Measurements from ENCODE around the gene SULT1A4.
"Not testable (repeated sequence)": the region's sequence is repeated elsewhere in the genome, so short reads cannot be mapped to it uniquely, and the experiment has no call there.

SULT1A4 gene

DNA sequence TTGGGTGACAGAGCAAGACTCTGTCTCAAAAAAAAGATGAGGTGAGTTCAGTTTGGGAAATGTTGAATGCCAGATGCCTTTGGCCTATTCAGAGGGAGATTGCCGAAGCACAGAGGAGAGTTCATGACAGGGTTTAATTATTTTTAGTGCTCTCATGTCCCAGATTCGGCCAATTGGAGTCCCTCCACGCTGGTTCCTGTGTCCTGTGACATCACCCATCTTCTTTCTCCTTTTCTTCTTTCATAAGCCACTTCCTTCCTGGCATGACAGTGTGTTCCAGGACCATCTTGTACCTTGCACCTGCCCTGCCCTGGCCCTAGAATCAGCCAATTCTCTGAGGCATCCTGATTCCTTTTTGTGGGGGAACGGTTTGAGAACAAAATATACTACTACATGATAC, 12.4 kb downstream of the SULT1A4 start:
- H3K9ac ChIP-seq (ENCODE audit: low read length); H3K4me3 ChIP-seq (ENCODE audit: low read length); H3K9me3 ChIP-seq (ENCODE audit: control insufficient read depth, low read length); H3K4me1 ChIP-seq (ENCODE audit: control insufficient read depth, insufficient read depth, low read length); H3K36me3 ChIP-seq (ENCODE audit: control insufficient read depth, insufficient read depth, low read length); H3K27me3 ChIP-seq (ENCODE audit: control insufficient read depth, insufficient read depth, low read length): not testable (repeated sequence)

DNA sequence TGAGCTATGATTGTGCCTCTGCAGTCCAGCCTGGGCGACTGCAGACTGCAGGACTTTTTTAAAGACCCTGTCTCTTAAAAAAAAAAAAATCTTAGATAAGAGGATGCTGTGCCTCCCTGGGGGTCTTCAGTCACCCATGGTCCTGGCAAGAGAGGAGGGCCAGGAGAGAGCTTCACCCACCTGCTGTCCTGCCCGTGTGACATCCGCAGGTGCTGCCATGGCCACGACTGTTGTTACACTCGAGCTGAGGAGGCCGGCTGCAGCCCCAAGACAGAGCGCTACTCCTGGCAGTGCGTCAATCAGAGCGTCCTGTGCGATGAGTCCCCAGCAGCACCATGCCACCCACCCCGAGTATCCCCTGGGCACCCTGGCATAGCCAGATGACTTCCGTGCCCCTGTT, 22.6 kb downstream of the SULT1A4 start:
- H3K9ac ChIP-seq (ENCODE audit: low read length); H3K36me3 ChIP-seq (ENCODE audit: control insufficient read depth, insufficient read depth, low read length): not testable (repeated sequence)

GRCh38 chr16:29506308-29506707, 46.6 kb downstream of the SULT1A4 start, which contains the start of gene NPIPB12:
TSS of gene NPIPB12 (minus strand) at chr16:29506408.
- not testable (repeated sequence) for H3K36me3 ChIP-seq (ENCODE audit: control insufficient read depth, insufficient read depth, low read length); H3K9ac ChIP-seq (ENCODE audit: low read length); H3K4me3 ChIP-seq (ENCODE audit: low read length); H3K9me3 ChIP-seq (ENCODE audit: control insufficient read depth, low read length); H3K27me3 ChIP-seq (ENCODE audit: control insufficient read depth, insufficient read depth, low read length); H3K4me1 ChIP-seq (ENCODE audit: control insufficient read depth, insufficient read depth, low read length)

More for the DNA sequence above, 22.6 kb downstream of the SULT1A4 start:
- H3K4me1 ChIP-seq (ENCODE audit: control insufficient read depth, insufficient read depth, low read length); H3K9me3 ChIP-seq (ENCODE audit: control insufficient read depth, low read length); H3K27me3 ChIP-seq (ENCODE audit: control insufficient read depth, insufficient read depth, low read length); H3K4me3 ChIP-seq (ENCODE audit: low read length): not testable (repeated sequence)
